ENCODE data around the gene ZNF574.

ZNF574 gene

DNA sequence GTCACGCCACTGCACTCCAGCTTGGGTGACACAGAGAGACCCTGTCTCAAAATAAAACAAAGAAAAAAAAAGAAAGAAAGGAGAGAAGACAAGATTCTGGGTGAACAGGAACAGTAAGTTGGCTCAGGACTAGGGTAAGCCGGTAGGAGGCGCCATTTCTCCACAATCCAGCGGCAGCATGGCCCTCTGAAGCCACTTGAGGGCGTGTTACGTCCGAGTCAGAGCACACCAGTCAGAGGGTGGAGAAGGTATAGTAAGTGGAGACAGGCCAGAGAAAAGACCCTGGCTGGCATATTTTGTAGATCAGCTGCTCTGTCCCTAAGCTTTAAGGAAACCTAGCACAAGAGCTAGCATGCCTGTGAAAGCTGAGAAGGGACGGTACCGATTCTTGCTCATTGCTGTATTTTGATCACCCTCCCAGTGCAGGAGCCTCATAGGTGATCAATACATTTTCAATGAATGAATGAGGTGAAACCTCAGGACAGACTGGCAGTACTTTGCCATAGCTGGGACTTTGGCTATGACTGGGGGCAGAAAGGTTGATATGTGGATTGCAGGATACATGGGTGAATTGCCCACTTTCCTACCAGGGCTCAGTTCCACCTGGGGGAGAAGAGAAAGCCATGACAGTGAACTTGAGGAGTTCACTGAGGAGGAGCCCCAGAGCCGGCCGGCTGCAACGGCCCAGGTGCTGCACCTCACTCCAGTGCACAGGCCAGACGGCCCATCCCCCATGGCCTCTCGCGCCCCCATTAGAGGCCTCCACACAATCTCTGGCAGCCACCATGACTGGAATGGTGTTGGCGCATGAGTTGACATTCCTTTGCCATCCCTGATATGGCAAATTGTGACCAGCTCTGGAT lies 32.8 kb downstream of the ZNF574 start:
- Mint-ChIP-seq H3K4me1 (peaks cover 23% of the 10 kb centered on the region), H3K36me3 (ENCODE audit: low read depth) (no peaks in the 10 kb centered on the region), H3K4me3 (no peak overlapping the region), H3K27ac (no peak overlapping the region), H3K27me3 (ENCODE audit: low read depth, poor library complexity) (peaks cover 55% of the 10 kb centered on the region), H3K9me3 (no peaks in the 10 kb centered on the region)
- peak; percentile 89 for DNase-seq
- TF ChIP-seq, protein P1, sequence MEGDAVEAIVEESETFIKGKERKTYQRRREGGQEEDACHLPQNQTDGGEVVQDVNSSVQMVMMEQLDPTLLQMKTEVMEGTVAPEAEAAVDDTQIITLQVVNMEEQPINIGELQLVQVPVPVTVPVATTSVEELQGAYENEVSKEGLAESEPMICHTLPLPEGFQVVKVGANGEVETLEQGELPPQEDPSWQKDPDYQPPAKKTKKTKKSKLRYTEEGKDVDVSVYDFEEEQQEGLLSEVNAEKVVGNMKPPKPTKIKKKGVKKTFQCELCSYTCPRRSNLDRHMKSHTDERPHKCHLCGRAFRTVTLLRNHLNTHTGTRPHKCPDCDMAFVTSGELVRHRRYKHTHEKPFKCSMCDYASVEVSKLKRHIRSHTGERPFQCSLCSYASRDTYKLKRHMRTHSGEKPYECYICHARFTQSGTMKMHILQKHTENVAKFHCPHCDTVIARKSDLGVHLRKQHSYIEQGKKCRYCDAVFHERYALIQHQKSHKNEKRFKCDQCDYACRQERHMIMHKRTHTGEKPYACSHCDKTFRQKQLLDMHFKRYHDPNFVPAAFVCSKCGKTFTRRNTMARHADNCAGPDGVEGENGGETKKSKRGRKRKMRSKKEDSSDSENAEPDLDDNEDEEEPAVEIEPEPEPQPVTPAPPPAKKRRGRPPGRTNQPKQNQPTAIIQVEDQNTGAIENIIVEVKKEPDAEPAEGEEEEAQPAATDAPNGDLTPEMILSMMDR (IDR thresholded peaks at IDR 0.05) = peak; percentile 100

DNA sequence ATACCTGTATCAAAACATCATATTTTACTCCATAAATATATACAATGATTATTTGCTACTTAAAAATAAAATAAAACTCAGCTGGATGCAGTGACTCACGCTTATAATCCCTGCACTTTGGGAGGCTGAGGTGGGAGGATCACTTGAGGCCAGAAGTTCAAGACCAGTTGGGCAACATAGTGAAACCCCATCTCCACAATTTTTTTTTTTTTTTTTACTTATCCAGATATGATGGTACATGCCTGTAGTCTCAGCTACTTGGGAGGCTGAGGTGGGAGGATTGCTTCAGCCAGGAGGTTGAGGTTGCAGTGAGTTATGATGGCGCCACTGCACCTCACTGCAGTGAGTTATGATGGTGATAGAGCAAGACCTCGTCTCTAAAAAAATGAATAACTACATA lies 33.9 kb downstream of the ZNF574 start:
- no peak for DNase-seq
- no peak overlapping the region for H3K4me3 Mint-ChIP-seq
- no peak overlapping the region for H3K27ac Mint-ChIP-seq
- H3K9me3 Mint-ChIP-seq = no peaks in the 10 kb centered on the region
- peaks cover 31% of the 10 kb centered on the region for H3K4me1 Mint-ChIP-seq
- peaks cover 47% of the 10 kb centered on the region for H3K27me3 Mint-ChIP-seq (ENCODE audit: low read depth, poor library complexity)
- H3K36me3 Mint-ChIP-seq (ENCODE audit: low read depth) = no peaks in the 10 kb centered on the region
- TF ChIP-seq, protein P1 (IDR thresholded peaks at IDR 0.05) = no peak

DNA sequence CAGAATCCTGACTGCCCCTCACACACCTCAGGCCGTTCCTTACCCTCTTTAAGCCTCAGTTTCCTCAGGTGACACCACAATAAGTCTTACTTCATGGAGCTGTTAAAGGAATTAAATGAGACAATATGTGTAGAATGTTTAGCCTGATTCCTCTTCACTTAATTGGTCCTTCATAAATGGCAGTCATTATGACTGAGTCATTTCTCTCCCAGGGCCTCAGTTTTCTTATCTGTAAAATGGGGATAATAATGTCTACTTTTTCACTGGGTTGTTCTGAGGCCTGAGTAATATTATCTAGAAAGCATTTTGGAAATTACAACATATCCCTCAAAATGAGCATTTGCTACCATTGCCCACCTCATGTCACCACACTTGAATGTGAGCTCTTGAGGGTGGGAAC lies 34.7 kb downstream of the ZNF574 start:
- Mint-ChIP-seq H3K4me1 (peaks cover 31% of the 10 kb centered on the region), H3K9me3 (no peaks in the 10 kb centered on the region), H3K36me3 (ENCODE audit: low read depth) (no peaks in the 10 kb centered on the region), H3K27me3 (ENCODE audit: low read depth, poor library complexity) (peaks cover 46% of the 10 kb centered on the region), H3K27ac (no peak overlapping the region), H3K4me3 (no peak overlapping the region)
- DNase-seq = no peak
- TF ChIP-seq, protein P1 (IDR thresholded peaks at IDR 0.05) = no peak

DNA sequence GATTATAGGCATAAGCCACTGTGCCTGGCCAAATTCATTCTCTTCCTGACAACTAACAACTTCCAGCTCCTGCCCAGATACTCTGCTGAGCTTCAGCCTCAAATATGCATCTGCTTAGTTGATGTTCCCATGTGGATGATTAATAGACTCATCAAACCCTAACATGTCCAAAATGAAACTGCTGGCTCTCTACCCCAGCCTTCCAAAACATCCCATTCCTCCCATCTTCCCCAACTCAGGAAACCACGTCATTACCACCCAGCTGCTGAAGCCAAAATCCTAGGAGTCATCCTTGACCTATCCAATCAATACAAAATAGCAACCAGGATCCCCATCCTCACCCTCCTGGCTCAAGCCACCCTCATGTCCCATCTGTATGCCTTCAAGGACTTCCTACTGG lies 35.4 kb downstream of the ZNF574 start:
- peaks cover 41% of the 10 kb centered on the region for H3K27me3 Mint-ChIP-seq (ENCODE audit: low read depth, poor library complexity)
- H3K36me3 Mint-ChIP-seq (ENCODE audit: low read depth) = no peaks in the 10 kb centered on the region
- H3K4me3 Mint-ChIP-seq = no peak overlapping the region
- peaks cover 31% of the 10 kb centered on the region for H3K4me1 Mint-ChIP-seq
- H3K9me3 Mint-ChIP-seq = no peaks in the 10 kb centered on the region
- TF ChIP-seq, protein P1 (IDR thresholded peaks at IDR 0.05) = no peak
- H3K27ac Mint-ChIP-seq = peak overlapping the region; percentile 44
- DNase-seq = no peak

DNA sequence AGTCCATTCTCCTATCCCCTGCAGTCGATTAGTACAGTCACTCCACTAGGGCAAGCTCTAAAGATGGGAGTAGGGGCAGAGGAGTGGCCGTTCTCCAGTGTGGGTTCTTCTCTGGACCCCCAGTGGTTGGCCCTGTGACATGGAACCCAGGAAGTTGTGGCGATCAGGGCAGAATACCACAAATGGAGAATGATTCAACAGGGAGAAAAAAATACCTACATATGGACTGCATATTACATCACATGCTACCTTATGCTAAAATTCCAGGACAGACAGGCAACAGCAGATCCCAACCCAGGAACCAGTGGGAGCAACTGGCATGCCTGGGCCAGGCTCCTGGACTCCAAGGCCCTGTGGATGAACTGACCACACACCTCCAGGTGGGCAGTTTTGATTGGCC lies 35.8 kb downstream of the ZNF574 start:
- DNase-seq = no peak
- Mint-ChIP-seq H3K36me3 (ENCODE audit: low read depth) (no peaks in the 10 kb centered on the region), H3K27me3 (ENCODE audit: low read depth, poor library complexity) (peaks cover 37% of the 10 kb centered on the region), H3K4me1 (peaks cover 31% of the 10 kb centered on the region), H3K27ac (no peak overlapping the region), H3K4me3 (no peak overlapping the region), H3K9me3 (no peaks in the 10 kb centered on the region)
- TF ChIP-seq, protein P1 (IDR thresholded peaks at IDR 0.05) = no peak
